Ammon's horn (tissue), 1 donor: ENCODE data around the gene TAF4.
"Not testable (repeated sequence)": the region's sequence is repeated elsewhere in the genome, so short reads cannot be mapped to it uniquely, and the experiment has no call there.

Experiments used
- DNase-seq: peaks from one replicate; pipeline ENCODE4 v3.0.0-alpha.2; 2016; ENCODE audit warnings: low spot score

Gene TAF4

DNA sequence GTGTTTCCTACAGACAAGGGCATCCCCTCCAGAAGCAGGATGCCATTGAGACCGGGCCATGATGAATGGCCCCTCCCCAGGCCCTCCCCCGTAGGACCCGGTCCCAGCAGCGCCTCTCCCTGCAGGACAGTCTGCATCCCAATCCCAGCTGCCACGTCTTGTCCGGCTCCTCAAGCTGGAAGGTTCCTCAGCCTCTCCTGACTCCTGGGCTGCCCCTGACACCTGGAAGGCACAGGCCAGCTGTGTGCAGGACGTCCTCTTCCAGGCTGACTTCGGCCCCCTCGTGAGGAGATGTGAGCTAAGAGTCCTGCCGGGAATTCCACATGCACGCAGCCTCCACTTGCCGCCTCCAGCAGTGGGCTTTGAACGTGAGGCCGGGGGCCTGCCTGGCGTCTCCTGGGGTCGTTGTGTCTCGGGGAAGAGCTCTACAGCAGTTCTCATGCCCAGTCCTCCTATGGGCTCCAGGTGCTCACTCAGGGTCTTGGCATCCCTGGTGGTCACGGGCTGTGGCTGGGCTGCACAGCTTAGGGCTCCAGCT, 64.4 kb downstream of the TAF4 start:
- DNase-seq, result no peak

DNA sequence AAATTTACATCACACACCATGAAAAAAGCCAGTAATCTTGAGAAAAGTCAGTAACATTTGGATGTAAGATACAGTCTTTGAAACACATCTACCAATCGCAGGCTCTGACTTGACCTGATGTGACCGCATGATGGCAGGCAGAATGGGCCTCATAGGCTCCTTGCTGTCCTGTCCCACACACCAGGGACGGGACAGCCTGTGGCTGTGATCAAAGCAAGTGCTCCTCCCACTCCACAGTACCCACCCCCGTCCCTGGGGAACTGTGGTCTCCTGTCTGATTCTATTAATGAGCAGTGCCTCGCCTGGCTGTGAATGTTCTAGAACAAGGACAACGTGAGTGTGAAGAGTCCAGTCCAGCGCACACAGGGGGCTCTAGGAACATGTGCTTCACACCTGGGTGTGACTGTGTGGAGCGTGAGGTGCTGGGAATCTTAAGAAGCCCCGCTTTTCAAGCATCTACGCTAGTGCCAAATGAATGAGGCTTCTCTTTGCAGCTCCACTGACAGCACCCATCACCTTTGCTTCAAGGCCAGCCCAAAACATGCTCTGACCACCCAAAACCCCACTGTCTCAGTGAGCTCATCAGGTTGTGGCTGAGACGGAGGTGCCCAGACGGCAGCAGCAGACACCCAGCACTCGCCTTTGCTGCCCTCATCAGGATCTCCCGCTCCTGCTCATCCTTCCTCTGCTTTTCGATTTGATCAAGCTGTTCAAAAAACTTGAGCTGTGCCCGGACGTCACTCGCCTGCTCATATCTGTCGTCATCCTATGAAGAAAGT, 67.1 kb downstream of the TAF4 start:
- DNase-seq, result no peak

- no peak for DNase-seq
These were observed 67.8 kb downstream of the TAF4 start for GRCh38 chr20:61997891-61998290.

GRCh38 chr20:61997372-61997771, 68.3 kb downstream of the TAF4 start:
- no peak for DNase-seq

GRCh38 chr20:61994546-61994945, 71.1 kb downstream of the TAF4 start:
- no peak for DNase-seq

GRCh38 chr20:61993058-61993457, 72.6 kb downstream of the TAF4 start:
- no peak for DNase-seq

DNA sequence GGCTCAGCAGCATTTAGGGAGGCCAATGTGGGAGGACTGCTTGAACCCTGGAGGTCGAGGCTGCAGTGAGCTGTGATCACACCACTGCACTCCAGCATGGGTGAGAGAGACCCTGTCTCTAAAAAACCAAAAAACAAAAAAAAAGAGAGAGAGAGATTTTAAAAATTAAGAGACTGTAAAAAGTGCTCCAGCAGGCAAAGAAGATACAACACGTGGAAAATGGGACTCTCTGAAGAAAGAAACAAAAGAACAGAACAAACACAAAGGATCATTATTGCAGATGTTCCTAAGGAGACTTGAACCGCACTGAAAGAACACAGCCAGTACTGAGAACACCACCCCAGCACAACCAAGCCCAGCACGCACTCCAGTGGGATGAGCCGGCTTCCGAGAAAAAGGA, 74.2 kb downstream of the TAF4 start:
- DNase-seq, result no peak

GRCh38 chr20:61990484-61990883, 75.2 kb downstream of the TAF4 start:
- DNase-seq, result no peak

GRCh38 chr20:61989741-61990140, 75.9 kb downstream of the TAF4 start:
- DNase-seq, result no peak

DNA sequence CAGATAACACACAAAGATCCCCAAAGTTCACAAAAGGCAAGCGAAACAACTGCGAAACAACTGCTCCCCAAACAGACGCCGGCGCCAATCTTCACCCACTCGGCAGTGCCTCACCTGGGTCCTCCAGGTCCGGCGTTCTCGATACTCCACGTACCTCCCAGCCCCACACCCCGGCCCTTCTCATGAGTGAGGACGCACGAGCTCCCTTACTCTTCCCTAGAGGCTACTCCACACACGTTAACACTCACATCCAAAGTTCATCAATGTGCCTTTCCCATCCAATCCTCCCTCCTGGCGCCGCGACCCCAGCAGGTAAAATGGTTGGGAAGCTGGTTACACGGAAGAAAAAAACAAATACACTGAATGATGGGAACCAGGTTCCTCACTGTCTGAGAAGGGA, 77.0 kb downstream of the TAF4 start:
- no peak for DNase-seq

DNA sequence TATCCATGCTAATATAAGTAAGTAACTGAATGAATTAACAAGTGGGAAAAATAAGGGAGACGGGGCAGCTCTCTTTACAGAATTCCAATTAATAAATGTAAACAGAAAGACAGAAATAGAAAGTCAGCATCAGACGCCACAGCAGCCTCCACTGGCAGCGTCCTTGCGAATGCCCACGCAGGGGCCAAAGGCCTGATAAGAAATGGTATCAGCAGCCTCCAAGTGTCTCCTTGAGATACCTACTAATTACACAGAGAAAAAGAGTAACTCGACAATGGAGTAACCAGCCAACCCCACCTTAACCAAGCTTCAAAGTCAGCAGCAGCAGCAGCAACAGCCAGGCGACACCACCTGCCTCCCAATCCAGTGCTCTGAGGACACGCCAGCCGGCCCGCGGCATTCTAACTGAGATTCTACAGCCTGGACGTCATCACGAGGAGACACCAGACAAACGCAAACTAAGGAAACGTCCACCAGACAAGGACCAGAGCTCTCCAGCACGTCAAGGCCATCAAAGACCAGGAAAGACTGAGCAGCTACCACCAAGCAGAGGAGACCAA, 78.8 kb downstream of the TAF4 start:
- no peak for DNase-seq

GRCh38 chr20:61985096-61985495, 80.6 kb downstream of the TAF4 start:
- DNase-seq, result no peak

DNA sequence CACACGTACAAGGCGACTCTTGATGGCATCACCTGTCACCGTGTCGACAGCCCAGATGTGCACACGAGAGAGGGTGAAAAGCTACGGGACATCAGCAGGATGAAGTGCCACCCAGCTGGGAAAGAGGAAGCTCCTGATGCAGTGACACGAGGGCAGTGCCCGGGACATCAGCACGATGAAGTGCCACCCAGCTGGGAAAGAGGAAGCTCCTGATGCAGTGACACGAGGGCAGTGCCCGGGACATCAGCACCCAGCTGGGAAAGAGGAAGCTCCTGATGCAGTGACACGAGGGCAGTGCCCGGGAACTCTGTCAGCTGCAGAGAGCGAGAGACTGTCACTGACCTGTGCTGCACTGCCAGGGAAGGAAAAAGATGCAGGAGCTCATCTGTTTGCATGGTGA, 81.2 kb downstream of the TAF4 start:
- not testable (repeated sequence) for DNase-seq

DNA sequence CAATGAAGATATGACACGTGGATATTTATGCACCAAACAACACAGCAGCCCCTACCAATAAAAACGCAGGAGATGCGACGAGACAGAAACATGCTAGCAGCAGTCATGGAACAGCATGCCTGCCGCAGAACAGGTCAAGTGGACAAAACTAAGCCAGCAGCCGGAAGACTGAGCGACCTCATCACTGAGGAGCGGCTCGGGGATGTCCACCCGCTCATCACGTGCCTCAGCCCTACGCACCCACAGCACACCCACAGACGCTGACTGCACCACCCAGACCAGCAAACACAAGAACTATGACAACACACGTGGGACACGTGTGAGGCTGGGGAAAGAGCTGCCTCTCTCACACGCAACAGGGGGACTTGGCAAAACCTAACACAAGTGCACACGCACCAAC, 81.7 kb downstream of the TAF4 start:
- DNase-seq, result no peak

DNA sequence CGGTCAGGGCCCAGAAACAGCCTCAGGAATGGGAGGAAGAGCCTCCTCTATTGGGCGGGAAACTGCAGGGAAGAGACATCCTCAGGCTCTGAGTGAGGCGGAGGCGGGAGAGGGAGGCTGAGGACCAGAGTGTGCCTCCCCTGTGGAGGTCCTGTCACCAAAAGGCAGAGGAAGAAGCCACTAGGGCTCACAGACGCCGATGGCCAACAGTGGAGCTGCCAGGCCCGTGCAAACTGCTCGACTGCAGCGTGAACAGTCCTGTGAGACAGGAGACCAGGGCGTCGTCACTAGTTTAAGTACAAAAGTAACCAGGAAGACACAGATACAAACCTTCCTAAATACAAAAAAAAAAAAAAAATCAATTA, 82.7 kb downstream of the TAF4 start:
- no peak for DNase-seq

- DNase-seq, result no peak
These were observed 83.3 kb downstream of the TAF4 start for GRCh38 chr20:61982191-61982950.

DNA sequence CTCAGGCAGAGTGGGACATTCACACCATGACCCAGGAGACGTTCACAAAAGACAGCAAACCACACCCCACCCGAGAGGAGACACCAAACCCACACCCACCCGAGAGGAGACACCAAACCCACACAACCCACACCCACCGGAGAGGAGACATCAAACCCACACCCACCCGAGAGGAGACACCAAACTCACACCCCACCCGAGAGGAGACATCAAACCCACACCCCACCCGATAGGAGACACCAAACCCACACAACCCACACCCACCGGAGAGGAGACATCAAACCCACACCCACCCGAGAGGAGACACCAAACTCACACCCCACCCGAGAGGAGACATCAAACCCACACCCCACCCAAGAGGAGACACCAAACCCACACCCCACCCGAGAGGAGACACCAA, 84.0 kb downstream of the TAF4 start:
- DNase-seq, result not testable (repeated sequence)

DNA sequence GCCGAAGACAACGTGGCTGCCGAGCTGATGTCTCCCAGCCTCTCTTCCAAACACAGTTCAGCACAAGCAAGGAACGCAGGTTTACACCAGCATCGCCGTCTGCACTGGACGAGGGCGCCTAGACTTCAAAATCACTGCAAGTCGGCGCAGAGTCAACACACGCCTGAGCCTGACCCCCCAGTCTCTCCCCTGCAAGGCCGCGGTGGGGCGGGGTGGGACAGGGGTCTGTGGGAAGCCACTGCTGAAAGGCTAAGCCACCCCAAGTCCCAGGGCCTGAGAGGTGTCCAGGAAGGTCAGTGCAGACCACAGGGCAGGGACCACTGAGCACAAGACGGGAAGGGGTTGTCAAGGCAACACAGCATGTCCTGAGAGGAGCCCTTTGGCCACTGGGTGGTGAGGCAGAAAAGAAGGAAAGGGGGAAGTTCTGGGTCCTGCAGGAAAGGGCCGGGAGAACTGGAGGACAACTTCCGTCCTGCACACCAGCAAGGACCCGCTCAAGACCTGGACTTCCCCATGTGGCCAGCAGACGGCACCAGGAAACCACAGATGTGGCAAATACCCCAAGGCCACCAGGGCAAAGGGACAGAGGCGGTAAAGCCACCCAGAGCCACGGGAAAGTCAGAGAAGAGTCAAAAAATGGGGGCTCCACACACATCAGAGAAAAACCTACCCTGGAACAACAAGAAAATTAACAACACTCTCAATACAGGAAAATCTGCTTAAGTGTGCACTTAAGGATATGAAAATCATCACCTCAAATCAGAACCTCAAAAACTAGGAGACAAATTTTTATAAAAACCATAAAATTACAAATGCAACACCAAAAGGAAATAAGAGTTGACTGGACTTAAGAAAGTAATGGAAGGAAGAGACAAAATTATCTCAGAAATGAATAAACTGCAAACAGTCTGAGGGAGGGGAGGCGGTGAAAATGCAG, 84.8 kb downstream of the TAF4 start:
- DNase-seq, result no peak

DNA sequence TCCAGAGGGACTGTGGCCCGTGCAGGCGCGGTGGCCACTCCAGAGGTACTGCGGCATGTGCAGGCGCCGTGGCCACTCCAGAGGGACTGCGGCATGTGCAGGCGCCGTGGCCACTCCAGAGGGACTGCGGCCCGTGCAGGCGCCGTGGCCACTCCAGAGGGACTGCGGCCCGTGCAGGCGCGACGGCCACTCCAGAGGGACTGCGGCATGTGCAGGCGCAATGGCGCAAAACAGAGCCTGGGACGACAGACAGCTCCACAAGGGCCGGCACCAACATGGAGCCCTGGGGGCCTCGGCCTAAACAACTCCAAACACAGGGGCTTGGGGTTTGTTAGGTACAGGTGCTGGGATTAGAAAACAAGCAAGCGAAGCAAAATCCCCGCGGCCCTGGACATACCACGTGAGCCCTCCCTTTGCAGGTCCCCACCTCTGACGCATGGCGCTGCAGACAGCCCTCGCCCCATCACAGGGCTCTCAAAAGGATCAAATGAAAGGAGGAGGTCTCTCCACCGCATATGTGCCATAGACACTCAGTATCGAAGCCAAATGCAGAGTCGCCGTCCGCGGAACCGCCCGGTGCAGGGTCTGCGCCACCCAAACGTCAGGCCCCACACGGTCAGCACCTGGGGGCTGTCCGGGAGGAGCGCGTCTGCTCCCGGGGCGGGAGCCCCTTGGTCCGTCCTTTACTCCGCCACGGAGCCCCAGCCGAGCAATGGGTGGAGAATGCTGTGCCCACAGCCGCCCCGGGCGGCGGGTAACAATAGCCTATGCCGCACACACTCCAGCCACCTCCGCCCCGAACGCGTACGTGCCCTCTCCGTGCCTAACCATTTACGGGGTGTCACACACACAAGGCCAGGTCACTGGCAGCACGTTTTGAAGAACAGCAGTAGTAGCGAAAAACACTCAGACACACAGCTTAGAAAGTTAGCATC, 85.7 kb downstream of the TAF4 start:
- DNase-seq, result no peak

GRCh38 chr20:61979090-61979489, 86.6 kb downstream of the TAF4 start:
- no peak for DNase-seq

- DNase-seq, result no peak
These were observed 87.2 kb downstream of the TAF4 start for GRCh38 chr20:61978491-61978890.
